ENCODE results near the gene MLEC.

MLEC gene

GRCh38 chr12:120654656-120655055 lies 32.3 kb upstream of the MLEC start:
- TF ChIP-seq POLR2AphosphoS5 (IDR thresholded peaks at IDR 0.05; ENCODE audit: low read depth, low read length) (no peak), TAF1 (IDR thresholded peaks at IDR 0.05; ENCODE audit: borderline replicate concordance, insufficient read depth, low read length) (no peak), REST (IDR thresholded peaks at IDR 0.05; ENCODE audit: insufficient read depth in 1 of 2, low read depth in 2 of 2, low read length in 2 of 2) (no peak), FOXP2 (optimal IDR thresholded peaks at IDR 0.05; ENCODE audit: borderline replicate concordance, extremely low read depth, extremely low read length, insufficient read depth) (no peak), SIN3A (IDR thresholded peaks at IDR 0.05; ENCODE audit: borderline replicate concordance, insufficient read depth, low read length) (no peak)

- TF ChIP-seq SIN3A (IDR thresholded peaks at IDR 0.05; ENCODE audit: borderline replicate concordance, insufficient read depth, low read length) (no peak), FOXP2 (optimal IDR thresholded peaks at IDR 0.05; ENCODE audit: borderline replicate concordance, extremely low read depth, extremely low read length, insufficient read depth) (no peak), TAF1 (IDR thresholded peaks at IDR 0.05; ENCODE audit: borderline replicate concordance, insufficient read depth, low read length) (no peak), POLR2AphosphoS5 (IDR thresholded peaks at IDR 0.05; ENCODE audit: low read depth, low read length) (no peak), REST (IDR thresholded peaks at IDR 0.05; ENCODE audit: insufficient read depth in 1 of 2, low read depth in 2 of 2, low read length in 2 of 2) (no peak)
Observed at GRCh38 chr12:120656008-120656407, 30.9 kb upstream of the MLEC start.

- no peak for TF ChIP-seq REST (IDR thresholded peaks at IDR 0.05; ENCODE audit: insufficient read depth in 1 of 2, low read depth in 2 of 2, low read length in 2 of 2)
- no peak for TF ChIP-seq TAF1 (IDR thresholded peaks at IDR 0.05; ENCODE audit: borderline replicate concordance, insufficient read depth, low read length)
- TF ChIP-seq POLR2AphosphoS5 (IDR thresholded peaks at IDR 0.05; ENCODE audit: low read depth, low read length), result no peak
- TF ChIP-seq SIN3A (IDR thresholded peaks at IDR 0.05; ENCODE audit: borderline replicate concordance, insufficient read depth, low read length), result no peak
- no peak for TF ChIP-seq FOXP2 (optimal IDR thresholded peaks at IDR 0.05; ENCODE audit: borderline replicate concordance, extremely low read depth, extremely low read length, insufficient read depth)
Observed at GRCh38 chr12:120658286-120659150, 28.4 kb upstream of the MLEC start.

- TF ChIP-seq TAF1 (IDR thresholded peaks at IDR 0.05; ENCODE audit: borderline replicate concordance, insufficient read depth, low read length) (no peak), FOXP2 (optimal IDR thresholded peaks at IDR 0.05; ENCODE audit: borderline replicate concordance, extremely low read depth, extremely low read length, insufficient read depth) (no peak), SIN3A (IDR thresholded peaks at IDR 0.05; ENCODE audit: borderline replicate concordance, insufficient read depth, low read length) (no peak), POLR2AphosphoS5 (IDR thresholded peaks at IDR 0.05; ENCODE audit: low read depth, low read length) (no peak), REST (IDR thresholded peaks at IDR 0.05; ENCODE audit: insufficient read depth in 1 of 2, low read depth in 2 of 2, low read length in 2 of 2) (no peak)
Observed at GRCh38 chr12:120659151-120659525, 27.8 kb upstream of the MLEC start.
